HAP-1 (cell line): Measurements from ENCODE around the gene TP73.
A peak's percentile ranks its signal among the peaks of the same experiment; 100 is the strongest.
"Not testable (repeated sequence)": the region's sequence is repeated elsewhere in the genome, so short reads cannot be mapped to it uniquely, and the experiment has no call there.

ENCODE experiments used
- DNase-seq, 2 experiments: peaks; one replicate each; pipeline ENCODE4 v3.0.0-alpha.2; 2016 to 2020; ENCODE audit warnings: low spot score in 2 of 2
- H3K27me3 ChIP-seq: fragments of 250-450 bp; sonication (Bioruptor Pico); 2 replicates; pipeline ENCODE4 v1.5.1; 2020; ENCODE audit warnings: low read depth, mild to moderate bottlenecking, moderate library complexity
- H3K36me3 ChIP-seq: fragments of 250-450 bp; sonication (Bioruptor Pico); replicated peaks from 2 replicates; pipeline ENCODE4 v1.5.1; 2020; ENCODE audit warnings: mild to moderate bottlenecking
- H3K4me1 ChIP-seq: fragments of 250-450 bp; sonication (Bioruptor Pico); 2 replicates; pipeline ENCODE4 v1.5.1; 2020; ENCODE audit warnings: mild to moderate bottlenecking
- H3K4me3 ChIP-seq: fragments of 250-450 bp; sonication (Bioruptor Pico); 2 replicates; pipeline ENCODE4 v1.5.1; 2020; ENCODE audit warnings: mild to moderate bottlenecking, moderate library complexity
- H3K9me3 ChIP-seq: fragments of 250-450 bp; sonication (Bioruptor Pico); 2 replicates; pipeline ENCODE4 v1.5.1; 2020; ENCODE audit warnings: mild to moderate bottlenecking, moderate library complexity
- in situ Hi-C: fragments of 300-500 bp; cut with MboI; formaldehyde crosslinking; loops from 3 replicates; pipeline ENCODE4 v1.14.3; 2020; ENCODE audit warnings: low sequenced_read_pairs, inconsistent platforms, mixed read lengths

Gene TP73

DNA sequence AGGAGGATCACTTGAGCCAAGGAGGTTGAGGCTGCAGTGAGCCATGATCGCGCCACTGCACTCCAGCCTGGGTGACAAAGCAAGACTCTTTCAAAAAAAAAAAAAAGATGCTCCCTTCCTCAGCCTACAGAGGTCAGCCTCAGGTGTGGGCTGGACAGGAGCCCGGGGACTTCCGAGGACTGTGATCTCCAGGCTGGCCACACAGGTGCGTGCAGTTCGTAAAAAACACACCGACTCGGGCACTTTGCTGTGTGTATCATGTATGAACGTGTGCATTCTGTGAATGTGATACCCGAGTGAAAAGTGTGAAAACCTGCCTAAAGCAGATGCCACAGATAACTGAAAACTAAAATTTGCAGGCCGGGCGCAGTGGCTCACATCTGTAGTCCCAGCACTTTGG, 91.5 kb downstream of the TP73 start:
- no peak for DNase-seq
- no peaks in the 10 kb centered on the region for H3K27me3 ChIP-seq
- in situ Hi-C loops, result no loop called here
- peaks cover 8% of the 10 kb centered on the region for H3K4me1 ChIP-seq
- H3K36me3 ChIP-seq, result peaks cover 37% of the 10 kb centered on the region
- no peak overlapping the region for H3K4me3 ChIP-seq
- no peaks in the 10 kb centered on the region for H3K9me3 ChIP-seq

DNA sequence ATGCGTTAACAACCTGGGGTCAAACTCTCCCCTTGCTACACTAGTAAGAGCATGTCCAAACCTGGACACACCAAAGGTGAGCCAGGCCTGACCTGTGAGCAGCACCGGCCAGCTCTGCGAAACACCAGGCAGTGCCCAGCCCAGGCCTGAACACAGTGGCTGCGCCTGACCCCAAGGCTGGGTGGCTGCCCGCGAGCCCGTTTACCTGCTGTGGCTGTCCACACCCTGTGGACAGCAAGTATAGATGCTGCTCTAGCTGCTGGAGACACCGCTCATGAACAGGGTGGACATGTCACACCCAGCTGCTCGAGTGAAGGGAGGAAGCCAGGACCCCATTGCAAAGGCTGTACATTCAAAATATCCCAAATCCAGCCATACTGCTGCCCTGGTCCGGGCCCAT, 92.3 kb downstream of the TP73 start:
- H3K9me3 ChIP-seq, result no peaks in the 10 kb centered on the region
- H3K4me3 ChIP-seq, result no peak overlapping the region
- in situ Hi-C loops, result no loop called here
- H3K36me3 ChIP-seq, result peaks cover 36% of the 10 kb centered on the region
- H3K27me3 ChIP-seq, result peaks cover 6% of the 10 kb centered on the region; the same call in 1 of the 2 replicates
- peaks cover 8% of the 10 kb centered on the region for H3K4me1 ChIP-seq
- no peak for DNase-seq

DNA sequence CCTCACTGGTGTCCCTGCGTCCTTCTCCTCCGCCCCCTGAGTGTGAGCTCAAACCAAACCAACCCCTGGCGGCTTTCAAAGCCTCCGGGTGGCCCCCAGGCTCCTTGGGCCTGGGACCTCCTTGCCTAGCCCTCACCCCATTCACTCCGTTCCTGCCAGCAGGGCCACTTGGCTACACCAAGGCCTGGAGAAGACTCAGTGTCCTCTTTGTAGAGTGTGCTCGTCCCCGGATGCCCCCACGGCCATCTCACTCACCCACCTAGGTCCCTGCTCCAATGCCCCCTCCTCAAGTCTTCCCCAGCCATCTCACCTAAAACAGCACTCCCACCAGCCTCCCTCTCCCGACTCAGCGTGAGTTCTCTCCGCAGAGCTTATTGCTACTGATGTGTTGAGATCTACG, 92.8 kb downstream of the TP73 start:
- in situ Hi-C loops, result no loop called here
- Histone ChIP-seq H3K36me3 (peaks cover 36% of the 10 kb centered on the region), H3K9me3 (no peaks in the 10 kb centered on the region), H3K27me3 (peaks cover 8% of the 10 kb centered on the region), H3K4me1 (peaks cover 8% of the 10 kb centered on the region), H3K4me3 (no peak overlapping the region)
- no peak for DNase-seq

DNA sequence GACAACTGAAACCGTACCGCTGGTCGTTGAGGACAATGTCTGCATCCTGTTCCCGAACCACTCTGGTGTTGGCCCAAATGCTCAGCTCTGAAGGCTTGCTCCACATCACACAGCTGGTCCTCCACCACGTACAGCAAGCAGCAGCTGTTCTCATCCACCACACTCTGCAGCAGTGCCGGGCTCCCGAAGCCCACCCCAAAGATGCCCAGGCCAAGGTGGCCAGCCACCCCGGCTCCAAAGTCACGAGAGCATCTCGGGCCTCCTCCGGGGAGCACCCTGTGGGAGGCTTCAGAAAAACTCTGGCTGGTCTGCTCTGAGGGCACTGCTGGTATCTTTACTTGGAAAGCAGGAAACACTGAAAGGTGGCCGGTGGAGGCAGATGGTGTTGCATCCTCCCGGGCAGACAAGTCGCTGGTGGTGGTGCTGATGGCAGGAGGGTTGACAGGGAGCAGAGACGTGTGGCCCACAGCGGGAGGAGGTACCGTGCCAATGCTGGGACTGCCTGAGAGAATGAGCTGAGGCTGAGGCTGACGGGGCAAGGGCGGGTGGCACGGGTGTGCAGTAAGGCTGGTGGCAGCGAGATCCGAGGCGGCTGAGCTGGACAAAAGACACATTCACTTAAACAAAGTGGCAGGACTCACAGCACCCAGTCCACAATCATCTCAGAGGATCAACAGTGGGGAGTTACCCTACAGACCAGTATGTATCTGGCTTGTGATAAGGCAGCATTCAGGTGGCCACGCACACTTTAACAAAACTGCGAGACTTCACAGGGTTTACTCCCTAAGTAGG, 93.5 kb downstream of the TP73 start:
- H3K4me3 ChIP-seq, result peak overlapping the region; percentile 73
- H3K27me3 ChIP-seq, result peaks cover 15% of the 10 kb centered on the region
- no peaks in the 10 kb centered on the region for H3K9me3 ChIP-seq
- peaks cover 8% of the 10 kb centered on the region for H3K4me1 ChIP-seq
- in situ Hi-C loops, result no loop called here
- peaks cover 36% of the 10 kb centered on the region for H3K36me3 ChIP-seq
- no peak for DNase-seq

DNA sequence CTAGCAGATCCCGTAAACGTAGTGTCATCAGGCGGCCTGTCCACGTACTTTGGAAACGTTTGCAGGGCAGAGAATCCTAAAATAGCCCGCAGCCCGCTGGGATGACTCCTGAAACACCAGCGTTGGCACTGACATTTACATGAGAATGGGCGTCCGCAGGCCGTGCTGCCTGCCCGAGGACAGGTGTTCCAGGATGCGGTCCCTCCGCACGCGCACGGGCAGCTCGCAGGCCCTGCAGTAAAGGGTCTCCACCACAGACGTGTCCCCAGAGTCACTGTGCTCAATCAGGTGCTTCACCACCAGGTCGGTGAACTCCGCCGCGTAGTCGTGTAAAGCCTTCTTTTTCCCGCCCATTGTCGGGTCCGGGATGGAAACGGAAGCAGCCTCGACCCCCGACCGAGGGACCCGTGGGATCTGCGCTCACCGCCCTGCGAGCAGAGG, 94.1 kb downstream of the TP73 start:
- Histone ChIP-seq H3K4me1 (peaks cover 8% of the 10 kb centered on the region), H3K9me3 (no peaks in the 10 kb centered on the region), H3K36me3 (peaks cover 30% of the 10 kb centered on the region), H3K4me3 (peak overlapping the region; percentile 73), H3K27me3 (peaks cover 20% of the 10 kb centered on the region)
- in situ Hi-C loops, result no loop called here
- peak in 1 of 2 experiments; percentile 46 for DNase-seq

DNA sequence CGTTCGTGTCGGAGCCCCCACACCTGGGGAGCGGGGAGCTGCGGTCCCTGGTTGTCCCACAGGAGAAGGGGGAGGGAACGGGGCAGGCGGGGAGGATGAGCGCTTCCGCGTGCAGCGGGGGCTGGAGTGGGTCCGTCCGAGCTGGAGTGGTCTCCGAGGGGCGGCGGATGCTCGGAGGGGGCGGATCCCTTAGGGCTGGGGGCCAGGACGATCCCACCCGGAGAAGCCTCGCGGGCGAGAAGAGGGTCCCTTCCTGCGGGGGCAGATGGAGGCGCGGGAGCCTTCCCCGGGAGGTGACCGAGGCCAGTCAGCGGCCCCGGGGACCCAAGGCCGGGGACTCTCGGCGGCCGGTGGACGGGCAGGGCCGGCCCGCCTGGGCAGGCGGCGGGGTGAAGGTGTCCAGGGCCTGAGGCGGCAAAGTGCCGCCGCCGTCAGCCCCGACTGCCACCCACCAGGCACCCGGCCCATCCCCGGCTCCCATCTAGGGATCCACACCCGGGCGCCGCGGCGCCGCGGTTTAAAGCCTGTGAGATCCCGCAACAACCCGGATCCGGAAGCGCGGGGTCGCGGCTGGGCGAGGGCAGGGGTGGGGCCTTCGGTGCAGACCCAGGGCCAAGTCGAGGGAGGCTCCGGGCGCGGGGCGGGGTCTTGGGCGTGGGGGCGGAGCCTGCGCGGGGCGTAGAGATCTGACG, 94.7 kb downstream of the TP73 start:
- DNase-seq, result peak; percentile 79 to 96
- H3K36me3 ChIP-seq, result peaks cover 24% of the 10 kb centered on the region
- H3K9me3 ChIP-seq, result no peaks in the 10 kb centered on the region
- peaks cover 8% of the 10 kb centered on the region for H3K4me1 ChIP-seq
- peak overlapping the region; percentile 73 for H3K4me3 ChIP-seq
- in situ Hi-C loops, result no loop called here
- peaks cover 20% of the 10 kb centered on the region for H3K27me3 ChIP-seq

DNA sequence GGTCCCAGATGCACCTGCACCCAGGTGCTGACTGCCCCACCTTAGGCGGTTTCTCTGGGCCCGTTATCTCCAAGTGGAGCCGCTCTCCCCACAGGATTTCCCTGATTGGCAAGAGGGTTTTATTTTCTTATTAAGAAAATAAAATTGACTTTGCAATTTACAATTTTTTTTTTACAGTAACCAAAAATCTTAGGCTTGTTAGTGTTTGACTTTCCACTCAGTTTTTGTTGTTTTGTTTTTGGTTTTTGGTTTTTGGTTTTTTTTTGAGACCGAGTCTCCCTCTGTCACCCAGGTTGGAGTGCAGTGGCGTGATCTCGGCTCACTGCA, 95.2 kb downstream of the TP73 start:
- peaks cover 8% of the 10 kb centered on the region for H3K4me1 ChIP-seq
- H3K27me3 ChIP-seq, result peaks cover 20% of the 10 kb centered on the region
- DNase-seq, result no peak
- peaks cover 19% of the 10 kb centered on the region for H3K36me3 ChIP-seq
- peak overlapping the region; percentile 73 for H3K4me3 ChIP-seq
- in situ Hi-C loops, result no loop called here
- H3K9me3 ChIP-seq, result no peaks in the 10 kb centered on the region

- in situ Hi-C loops, result no loop called here
- Histone ChIP-seq H3K36me3 (peaks cover 15% of the 10 kb centered on the region), H3K4me1 (peaks cover 8% of the 10 kb centered on the region), H3K9me3 (no peaks in the 10 kb centered on the region), H3K27me3 (peaks cover 20% of the 10 kb centered on the region), H3K4me3 (no peak overlapping the region; the same call in 1 of the 2 replicates)
- DNase-seq, result no peak
Observed at GRCh38 chr1:3747903-3748302, 95.6 kb downstream of the TP73 start.

DNA sequence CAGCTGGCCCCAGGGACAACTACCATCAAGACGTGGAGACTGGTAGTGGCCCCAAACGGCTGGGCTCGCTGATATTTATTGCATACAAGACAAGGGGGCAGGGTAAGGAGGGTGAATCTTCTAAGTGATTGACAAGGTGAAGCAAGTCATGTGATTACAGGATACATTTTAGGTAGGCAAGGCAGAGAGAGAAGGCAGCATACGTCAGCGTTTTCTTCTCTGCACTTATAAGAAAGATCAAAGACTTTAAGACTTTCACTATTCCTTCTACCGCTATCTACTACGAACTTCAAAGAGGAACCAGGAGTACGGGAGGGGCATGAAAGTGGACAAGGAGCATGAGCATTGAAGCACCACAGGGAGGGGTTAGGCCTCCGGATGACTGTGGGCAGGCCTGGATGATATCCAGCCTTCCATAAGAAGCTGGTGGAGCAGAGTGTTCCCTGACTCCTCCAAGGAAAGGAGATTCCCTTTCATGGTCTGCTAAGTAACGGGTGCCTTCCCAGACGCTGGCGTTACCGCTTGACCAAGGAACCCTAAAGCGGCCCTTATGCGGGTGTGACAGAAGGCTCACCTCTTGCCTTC, 96.1 kb downstream of the TP73 start:
- H3K4me1 ChIP-seq, in situ Hi-C loops, H3K4me3 ChIP-seq, H3K9me3 ChIP-seq, DNase-seq, H3K36me3 ChIP-seq: not testable (repeated sequence)
- H3K27me3 ChIP-seq, result peaks cover 20% of the 10 kb centered on the region

DNA sequence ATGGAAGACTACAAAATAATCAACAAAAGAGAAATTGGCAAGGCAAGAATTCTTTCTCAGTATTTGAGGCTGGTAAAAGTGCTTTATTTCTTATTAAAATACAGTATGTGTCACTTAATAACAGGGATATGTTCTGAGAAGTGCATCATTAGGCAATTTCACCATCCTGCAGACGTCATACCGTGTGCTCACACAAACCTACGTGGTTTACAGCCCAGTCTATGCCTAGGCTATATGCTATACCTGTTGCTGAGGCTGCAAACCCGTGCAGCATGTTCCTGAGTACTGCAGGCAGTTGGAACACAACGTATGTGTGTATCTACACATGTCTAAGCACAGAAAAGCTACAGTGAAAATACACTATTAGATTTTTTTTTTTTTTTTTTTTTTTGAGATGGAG, 97.2 kb downstream of the TP73 start:
- Histone ChIP-seq H3K27me3 (peaks cover 20% of the 10 kb centered on the region), H3K9me3 (no peaks in the 10 kb centered on the region), H3K36me3 (peaks cover 5% of the 10 kb centered on the region; the same call in 1 of the 2 replicates), H3K4me3 (no peak overlapping the region), H3K4me1 (peaks cover 7% of the 10 kb centered on the region)
- no peak for DNase-seq
- in situ Hi-C loops, result no loop called here

DNA sequence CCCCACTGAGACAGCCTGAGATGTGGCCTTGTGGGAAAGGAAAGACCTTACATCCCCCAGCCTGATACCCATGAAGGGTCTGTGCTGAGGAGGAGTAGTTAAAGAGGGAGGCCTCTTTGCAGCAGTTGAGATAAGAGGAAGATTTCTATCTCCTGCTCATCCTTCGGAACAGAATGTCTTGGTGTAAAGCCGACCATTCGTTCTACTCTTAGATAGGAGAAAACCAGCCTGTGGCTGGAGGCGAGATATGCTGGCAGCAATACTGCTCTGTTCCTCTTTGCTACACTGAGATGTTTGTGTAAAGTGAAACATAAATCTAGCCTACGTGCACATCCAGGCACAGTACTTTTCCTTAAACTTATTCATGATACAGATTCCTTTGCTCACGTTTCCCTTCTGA, 98.4 kb downstream of the TP73 start:
- Histone ChIP-seq H3K27me3 (peaks cover 30% of the 10 kb centered on the region), H3K4me3 (no peak overlapping the region), H3K4me1 (peaks cover 5% of the 10 kb centered on the region), H3K9me3 (no peaks in the 10 kb centered on the region), H3K36me3 (0 out of 2 replicates have a peak, but pooled peaks cover 2% of the 10 kb centered on the region)
- no peak for DNase-seq
- in situ Hi-C loops, result no loop called here

DNA sequence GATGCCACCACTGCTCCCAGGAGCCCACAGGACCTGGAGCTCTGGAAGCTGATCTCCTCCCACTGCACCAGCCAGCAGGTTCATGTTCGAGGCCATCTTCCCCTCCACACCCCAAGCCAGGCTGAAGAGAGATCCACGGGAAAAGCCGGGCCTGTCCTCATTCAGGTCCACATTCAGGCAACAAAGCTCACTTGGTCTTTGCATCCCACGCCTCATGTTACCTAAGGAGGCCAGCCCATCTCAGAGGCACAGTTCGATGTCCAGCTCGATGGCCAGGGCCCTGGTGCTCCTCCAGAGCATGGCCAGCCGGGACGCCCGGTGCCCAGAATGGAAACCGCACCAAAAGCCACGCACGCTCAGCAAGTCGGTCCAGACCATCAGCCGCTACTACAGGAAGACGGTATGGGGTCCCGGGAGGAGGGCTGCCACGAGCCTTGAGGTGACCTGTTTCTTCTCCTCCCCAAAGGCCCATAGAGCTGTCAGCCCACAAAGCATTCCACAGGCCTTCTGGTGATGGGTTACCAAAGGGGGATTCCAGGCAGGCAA, 100.2 kb downstream of the TP73 start, which contains the start of gene CCDC27:
Gene CCDC27, plus strand, starts transcription at position 51 of the 546 bp plus-strand sequence. Its CDS starts 32 bp downstream, at position 83.
- Histone ChIP-seq H3K36me3 (no peaks in the 10 kb centered on the region), H3K9me3 (no peaks in the 10 kb centered on the region), H3K4me3 (no peak within 1 kb of the TSS), H3K4me1 (no peaks in the 10 kb centered on the region), H3K27me3 (peaks cover 37% of the 10 kb centered on the region)
- in situ Hi-C loops, result no loop called here
- DNase-seq, result no peak

DNA sequence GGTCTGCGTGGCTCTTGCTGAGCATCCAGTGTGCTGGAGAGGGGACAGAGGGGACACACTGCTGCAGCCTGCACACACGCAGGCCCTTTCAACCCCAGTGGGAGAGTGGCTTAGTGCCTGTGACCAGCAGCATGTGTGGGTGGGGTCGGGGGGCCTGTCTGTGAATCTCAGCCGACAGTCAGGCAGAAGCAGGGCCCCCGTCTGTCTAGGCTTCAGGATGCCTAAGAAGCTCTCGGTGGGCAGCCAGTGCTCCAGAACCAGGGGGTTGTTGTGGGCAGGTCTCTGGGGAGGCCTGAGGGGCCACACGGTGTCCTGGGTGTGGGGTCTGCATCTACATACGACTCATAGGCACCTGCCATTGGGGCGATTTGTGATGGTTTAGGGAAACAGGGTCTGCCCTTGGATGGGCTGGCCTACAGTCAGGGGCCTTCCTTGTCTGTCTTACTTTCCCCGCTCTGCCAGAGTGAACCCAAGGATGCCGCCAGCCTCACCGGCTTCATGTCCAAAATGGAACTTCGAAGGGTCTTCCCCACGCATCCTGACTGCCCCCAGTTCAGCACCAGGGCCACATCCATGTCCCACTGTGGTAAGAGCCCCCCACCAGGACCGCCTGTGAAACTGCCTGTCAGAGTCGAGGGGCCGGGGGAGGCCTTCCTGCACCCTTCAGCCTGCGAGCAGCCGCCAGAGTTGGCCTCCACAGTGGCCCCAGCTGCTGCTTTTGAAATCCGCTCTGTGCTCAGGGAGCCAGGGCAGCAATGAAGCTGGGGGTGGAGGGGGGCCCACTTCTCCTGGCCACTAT, 101.5 kb downstream of the TP73 start:
- Histone ChIP-seq H3K36me3 (no peaks in the 10 kb centered on the region), H3K4me1 (no peaks in the 10 kb centered on the region), H3K27me3 (peaks cover 41% of the 10 kb centered on the region), H3K4me3 (no peak overlapping the region), H3K9me3 (no peaks in the 10 kb centered on the region)
- DNase-seq, result no peak
- in situ Hi-C loops, result no loop called here
